Activated CD8-positive, alpha-beta T cell treated with anti-CD3 and anti-CD28 coated beads for 36 hours (primary cell): ENCODE data around the gene CGAS. TPM values are rescaled to one million over a fixed set of nuclear protein-coding genes. Genes with fewer than 3 reads are reported as not detected.

Source experiments
- ATAC-seq: fragments of 200-7000 bp; cut with Tn5 transposase; one replicate; pipeline ENCODE4 v1.10.0; 2021; ENCODE audit warnings: mild to moderate bottlenecking, moderate library complexity
- CTCF ChIA-PET: fragments of 350-600 bp; sonication (Branson Sonifier 250); formaldehyde crosslinking; loops from one replicate; lab custom pipeline; 2021; ENCODE audit warnings: antibody characterized with exemption; lab: Charles Lee
- POLR2A ChIA-PET: fragments of 350-600 bp; sonication (Branson Sonifier 250); formaldehyde crosslinking; loops from one replicate; lab custom pipeline; 2021; ENCODE audit warnings: antibody characterized with exemption; lab: Charles Lee
- DNase-seq: peaks from one replicate; pipeline ENCODE4 v3.0.0-alpha.2; 2020
- H3K27ac Mint-ChIP-seq: one replicate; pipeline ENCODE4 v1.8.0; 2021; ENCODE audit warnings: mild to moderate bottlenecking, mixed read lengths
- H3K27me3 Mint-ChIP-seq: one replicate; pipeline ENCODE4 v1.8.0; 2021; ENCODE audit warnings: mixed read lengths
- H3K36me3 Mint-ChIP-seq: one replicate; pipeline ENCODE4 v1.8.0; 2021; ENCODE audit warnings: low read depth, mixed read lengths
- H3K4me1 Mint-ChIP-seq: one replicate; pipeline ENCODE4 v1.8.0; 2021; ENCODE audit warnings: low read depth, mixed read lengths
- H3K4me3 Mint-ChIP-seq: one replicate; pipeline ENCODE4 v1.8.0; 2021; ENCODE audit warnings: mild to moderate bottlenecking, moderate library complexity, mixed read lengths
- H3K9me3 Mint-ChIP-seq: one replicate; pipeline ENCODE4 v1.8.0; 2021; ENCODE audit warnings: mixed read lengths
- intact Hi-C: fragments of 100-400 bp; cut with micrococcal nuclease; formaldehyde crosslinking; loops from one replicate; pipeline ENCODE4 v1.10.0; 2022
- total RNA-seq, 2 experiments: library from RNA; stranded (reverse); gene quantifications; one replicate each; pipeline ENCODE4 v1.2.3, GENCODE V29; 2021
- TF ChIP-seq, protein P1 (sequence below): fragments of 200-600 bp; IDR thresholded peaks from one replicate; pipeline ENCODE4 v1.8.0; 2022; ENCODE audit warnings: antibody characterized with exemption, mild to moderate bottlenecking

CGAS gene
- total RNA-seq, 2 experiments from 2014 or later: 21.1 to 23.2 TPM

DNA sequence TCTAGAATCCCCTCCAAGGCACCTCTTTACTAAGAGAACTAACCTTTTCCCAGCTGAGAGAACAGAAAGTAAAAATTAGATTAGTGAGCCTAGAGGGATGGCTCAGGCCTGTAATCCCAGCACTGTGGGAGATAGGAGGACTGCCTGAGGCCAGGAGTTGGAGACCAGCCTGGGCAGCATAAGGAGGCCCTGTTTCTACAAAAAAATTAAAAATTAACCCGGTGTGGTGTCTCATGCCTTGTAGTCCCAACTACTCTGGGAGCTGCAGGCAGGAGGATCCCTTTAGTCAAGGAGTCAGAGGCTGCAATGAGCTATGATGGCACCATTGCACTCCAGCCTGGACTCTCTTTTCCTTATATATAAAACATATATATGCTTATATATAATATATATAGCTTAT is 76.9 kb downstream of the CGAS start:
- ATAC-seq (no peak), DNase-seq (no peak)
- intact Hi-C loops: no loop called here
- Mint-ChIP-seq H3K36me3 (peaks cover 2% of the 10 kb centered on the region), H3K27me3 (no peaks in the 10 kb centered on the region), H3K4me3 (no peak overlapping the region), H3K27ac (no peak overlapping the region), H3K9me3 (peaks cover 8% of the 10 kb centered on the region), H3K4me1 (no peaks in the 10 kb centered on the region)
- POLR2A ChIA-PET: no interaction called here
- TF ChIP-seq, protein P1, sequence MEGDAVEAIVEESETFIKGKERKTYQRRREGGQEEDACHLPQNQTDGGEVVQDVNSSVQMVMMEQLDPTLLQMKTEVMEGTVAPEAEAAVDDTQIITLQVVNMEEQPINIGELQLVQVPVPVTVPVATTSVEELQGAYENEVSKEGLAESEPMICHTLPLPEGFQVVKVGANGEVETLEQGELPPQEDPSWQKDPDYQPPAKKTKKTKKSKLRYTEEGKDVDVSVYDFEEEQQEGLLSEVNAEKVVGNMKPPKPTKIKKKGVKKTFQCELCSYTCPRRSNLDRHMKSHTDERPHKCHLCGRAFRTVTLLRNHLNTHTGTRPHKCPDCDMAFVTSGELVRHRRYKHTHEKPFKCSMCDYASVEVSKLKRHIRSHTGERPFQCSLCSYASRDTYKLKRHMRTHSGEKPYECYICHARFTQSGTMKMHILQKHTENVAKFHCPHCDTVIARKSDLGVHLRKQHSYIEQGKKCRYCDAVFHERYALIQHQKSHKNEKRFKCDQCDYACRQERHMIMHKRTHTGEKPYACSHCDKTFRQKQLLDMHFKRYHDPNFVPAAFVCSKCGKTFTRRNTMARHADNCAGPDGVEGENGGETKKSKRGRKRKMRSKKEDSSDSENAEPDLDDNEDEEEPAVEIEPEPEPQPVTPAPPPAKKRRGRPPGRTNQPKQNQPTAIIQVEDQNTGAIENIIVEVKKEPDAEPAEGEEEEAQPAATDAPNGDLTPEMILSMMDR: no peak
- CTCF ChIA-PET: no interaction called here

Other genes with a start within 250 kb of the CGAS start
- gene KHDC1L, start 226.8 kb downstream of the CGAS start, total RNA-seq: not detected
- 1 to 10 TPM; 3.5 TPM for gene KHDC1, start 189.1 kb downstream of the CGAS start, total RNA-seq
- not detected for gene DPPA5, start 98.0 kb downstream of the CGAS start, total RNA-seq
- not detected for gene KHDC3L, start 89.6 kb downstream of the CGAS start, total RNA-seq
- gene OOEP, start 82.4 kb downstream of the CGAS start, total RNA-seq: not detected
- gene DDX43, start 57.5 kb downstream of the CGAS start, total RNA-seq: under 1 TPM; 0.16 to 0.31 TPM
- gene MTO1, start 9.4 kb upstream of the CGAS start, total RNA-seq: 10 to 100 TPM; 42.1 to 43.2 TPM
- over 10,000 TPM; 15,479 to 15,634 TPM for gene EEF1A1, start 68.7 kb upstream of the CGAS start, total RNA-seq
- gene SLC17A5, start 201.7 kb upstream of the CGAS start, total RNA-seq: 1 to 10 TPM; 4.2 to 5.0 TPM
- 10 to 100 TPM in 1 of 2 experiments, 1 to 10 TPM in 1; 9.5 to 10.6 TPM for gene CD109, start 243.9 kb upstream of the CGAS start, total RNA-seq